H1 (cell line): Measurements from ENCODE around the gene RGS8. TPM values are rescaled to one million over a fixed set of nuclear protein-coding genes. Genes with fewer than 3 reads are reported as not detected.
A peak's percentile ranks its signal among the peaks of the same experiment; 100 is the strongest.

Experiments used
- CTCF ChIA-PET: fragments of 300-600 bp; sonication (Branson Sonifier 250); formaldehyde crosslinking; loops from one replicate; lab custom pipeline; 2021; ENCODE audit not compliant: partially characterized antibody; lab: Charles Lee
- POLR2A ChIA-PET: fragments of 300-600 bp; sonication (Branson Sonifier 250); formaldehyde crosslinking; loops from one replicate; lab custom pipeline; 2021; ENCODE audit warnings: inconsistent platforms; ENCODE audit not compliant: partially characterized antibody; lab: Charles Lee
- DNase-seq, 2 experiments: peaks; one replicate each; pipeline versions ENCODE4 v3.0.0 to v3.0.0-alpha.2; 2010 to 2022; ENCODE audit warnings: low spot score in 2 of 2, low read depth in 1 of 2, mixed read lengths in 1 of 2
- FAIRE-seq: peaks from 2 replicates; lab custom pipeline; 2011; peaks lifted over from hg19 to GRCh38; lab: Jason Lieb, UNC
- H2AFZ ChIP-seq: 2 replicates; pipeline ENCODE4 v1.8.1; 2012; ENCODE audit warnings: low read length, inconsistent platforms
- H2AK5ac ChIP-seq: 2 replicates; pipeline ENCODE4 v1.6.1; 2013; ENCODE audit warnings: low read depth, low read length
- H2BK120ac ChIP-seq: replicated peaks from 2 replicates; pipeline ENCODE3; 2013; ENCODE audit warnings: low read depth, low read length, inconsistent platforms
- H2BK12ac ChIP-seq: 2 replicates; pipeline ENCODE4 v1.6.1; 2013; ENCODE audit warnings: low read depth, low read length
- H2BK15ac ChIP-seq: 2 replicates; pipeline ENCODE4 v1.6.1; 2013; ENCODE audit warnings: low read length
- H2BK20ac ChIP-seq: 2 replicates; pipeline ENCODE4 v1.6.1; 2013; ENCODE audit warnings: low read length
- H2BK5ac ChIP-seq: 2 replicates; pipeline ENCODE4 v1.6.1; 2013; ENCODE audit warnings: low read depth, low read length
- H3K14ac ChIP-seq: 2 replicates; pipeline ENCODE4 v1.6.1; 2013; ENCODE audit warnings: inconsistent platforms; ENCODE audit not compliant: insufficient read length
- H3K18ac ChIP-seq: 2 replicates; pipeline ENCODE4 v1.6.1; 2013; ENCODE audit warnings: low read length; ENCODE audit errors: extremely low read depth
- H3K23ac ChIP-seq: 2 replicates; pipeline ENCODE4 v1.6.1; 2013; ENCODE audit warnings: inconsistent platforms; ENCODE audit not compliant: insufficient read length
- H3K23me2 ChIP-seq: 2 replicates; pipeline ENCODE4 v1.6.1; 2013; ENCODE audit warnings: low read depth, low read length
- H3K27ac ChIP-seq: 2 replicates; pipeline ENCODE4 v1.6.1; 2011; ENCODE audit warnings: low read depth, low read length, inconsistent platforms
- H3K27me3 ChIP-seq, 4 experiments: replicated peaks in 1 of 4; 1 replicate in 1 of 4; 2 replicates in 3 of 4; pipeline versions ENCODE4 v1.6.1 to v1.8.1; 2011 to 2013; ENCODE audit warnings: low read length in 3 of 4, mild to moderate bottlenecking in 3 of 4, inconsistent platforms in 2 of 4, mixed read lengths in 2 of 4, moderate library complexity in 1 of 4; ENCODE audit not compliant: control insufficient read depth in 3 of 4, insufficient read depth in 3 of 4; ENCODE audit errors: extremely low read depth in 1 of 4
- H3K36me3 ChIP-seq, 4 experiments: 2 replicates each; pipeline versions ENCODE4 v1.6.1 to v1.8.1; 2011 to 2013; ENCODE audit warnings: mild to moderate bottlenecking in 4 of 4, low read length in 3 of 4, moderate library complexity in 2 of 4, control low read depth in 1 of 4, inconsistent platforms in 1 of 4; ENCODE audit not compliant: insufficient read depth in 4 of 4, control insufficient read depth in 2 of 4
- H3K4ac ChIP-seq: replicated peaks from 2 replicates; pipeline ENCODE3; 2013; ENCODE audit warnings: low read length, low read depth, mixed read lengths, inconsistent platforms; ENCODE audit not compliant: insufficient read length
- H3K4me1 ChIP-seq, 4 experiments: replicated peaks in 1 of 4; 1 replicate in 1 of 4; 2 replicates in 3 of 4; pipeline versions ENCODE4 v1.6.1 to v1.8.1; 2011 to 2013; ENCODE audit warnings: low read length in 3 of 4, inconsistent platforms in 2 of 4, mixed read lengths in 1 of 4; ENCODE audit not compliant: insufficient read depth in 4 of 4, control insufficient read depth in 3 of 4
- H3K4me2 ChIP-seq, 2 experiments: 2 replicates each; pipeline versions ENCODE4 v1.6.1 to v1.8.1; 2011 to 2013; ENCODE audit warnings: low read depth in 2 of 2, low read length in 2 of 2, control low read depth in 1 of 2, inconsistent platforms in 1 of 2, mild to moderate bottlenecking in 1 of 2; ENCODE audit not compliant: insufficient read depth in 1 of 2
- H3K4me3 ChIP-seq, 4 experiments: fragments of 200-600, 300-600 bp in 1 of 4; sonication (generic), shearing (Covaris generic), sonication (Bioruptor Twin) in 1 of 4; 2 replicates each; pipeline versions ENCODE4 v1.5.1 to v1.8.1; 2011 to 2016; ENCODE audit warnings: low read length in 4 of 4, low read depth in 3 of 4, control low read depth in 2 of 4, inconsistent platforms in 2 of 4, mild to moderate bottlenecking in 2 of 4, mixed read lengths in 1 of 4, moderate library complexity in 1 of 4; ENCODE audit not compliant: insufficient read depth in 2 of 4; ENCODE audit errors: extremely low read depth in 1 of 4
- H3K56ac ChIP-seq: replicated peaks from 2 replicates; pipeline ENCODE3; 2013; ENCODE audit warnings: low read depth, mild to moderate bottlenecking, mixed read lengths, low read length, inconsistent platforms; ENCODE audit not compliant: insufficient read length
- H3K79me1 ChIP-seq: 2 replicates; pipeline ENCODE4 v1.6.1; 2013; ENCODE audit warnings: low read depth, low read length, control low read depth
- H3K79me2 ChIP-seq, 2 experiments: 2 replicates each; pipeline versions ENCODE4 v1.6.1 to v1.8.1; 2012 to 2013; ENCODE audit warnings: low read length in 2 of 2, mild to moderate bottlenecking in 2 of 2, inconsistent platforms in 1 of 2; ENCODE audit not compliant: insufficient read depth in 2 of 2, control insufficient read depth in 1 of 2
- H3K9ac ChIP-seq, 4 experiments: replicated peaks in 1 of 4; 1 replicate in 1 of 4; 2 replicates in 3 of 4; pipeline versions ENCODE4 v1.6.1 to v1.8.1; 2011 to 2013; ENCODE audit warnings: low read depth in 3 of 4, low read length in 3 of 4, control low read depth in 2 of 4, mild to moderate bottlenecking in 2 of 4, moderate library complexity in 2 of 4, inconsistent platforms in 1 of 4; ENCODE audit errors: extremely low read depth in 1 of 4
- H3K9me3 ChIP-seq, 2 experiments: 2 replicates each; pipeline versions ENCODE4 v1.6.1 to v1.8.1; 2012 to 2013; ENCODE audit warnings: mild to moderate bottlenecking in 2 of 2, moderate library complexity in 2 of 2, control low read depth in 1 of 2, inconsistent platforms in 1 of 2, low read depth in 1 of 2, low read length in 1 of 2, mixed read lengths in 1 of 2; ENCODE audit not compliant: insufficient read depth in 2 of 2
- H4K20me1 ChIP-seq, 2 experiments: replicated peaks in 1 of 2; 2 replicates each; pipeline versions ENCODE3 to v1.8.1; 2011 to 2013; ENCODE audit warnings: inconsistent platforms in 2 of 2, low read length in 2 of 2, mild to moderate bottlenecking in 1 of 2; ENCODE audit not compliant: insufficient read depth in 2 of 2, control insufficient read depth in 1 of 2
- H4K5ac ChIP-seq: 2 replicates; pipeline ENCODE4 v1.6.1; 2013; ENCODE audit warnings: low read length, low read depth, mixed read lengths, inconsistent platforms; ENCODE audit not compliant: insufficient read length
- H4K8ac ChIP-seq: 2 replicates; pipeline ENCODE4 v1.8.0; 2013; ENCODE audit warnings: mild to moderate bottlenecking, moderate library complexity, low read length, inconsistent platforms; ENCODE audit not compliant: insufficient read depth; ENCODE audit errors: extremely low read depth
- H4K91ac ChIP-seq: replicated peaks from 2 replicates; pipeline ENCODE3; 2013; ENCODE audit warnings: low read length, mixed read lengths, inconsistent platforms; ENCODE audit not compliant: insufficient read length
- ASH2L ChIP-seq: fragments of 200-600, 300-600 bp; sonication (generic); IDR thresholded peaks from one replicate; pipeline ENCODE4 v1.7.1; 2017; ENCODE audit warnings: low read length
- EZH2 ChIP-seq: fragments of 200-600 bp; sonication (generic); IDR thresholded peaks from 2 replicates; pipeline ENCODE4 v1.7.1; 2012; ENCODE audit warnings: low read depth, mild to moderate bottlenecking, moderate library complexity, low read length, inconsistent platforms; ENCODE audit not compliant: severe bottlenecking
- WGBS, 2 experiments: shearing (Covaris generic) in 1 of 2; methylation state at CpG; one replicate each; pipeline versions ENCODE4 v1.1.6 to v1.1.7; 2013 to 2015; ENCODE audit warnings: low lambda C conversion rate in 2 of 2, mixed read lengths in 2 of 2, inconsistent platforms in 1 of 2, low coverage in 1 of 2, missing lambda C conversion rate in 1 of 2; ENCODE audit not compliant: insufficient replicate concordance in 2 of 2, insufficient coverage in 1 of 2, insufficient read length in 1 of 2; ENCODE audit errors: extremely low coverage in 1 of 2, missing lambda C conversion rate in 1 of 2; 5-methylcytosine and 5-hydroxymethylcytosine counted together
- long read RNA-seq, 2 experiments: library from RNA in 1 of 2; library from capped mRNA in 1 of 2; stranded (forward); transcript quantifications; one replicate each; pipeline ENCODE4 v2.0.0, GENCODE V29; 2021; ENCODE audit warnings: inconsistent platforms in 1 of 2
- polyA minus RNA-seq, 3 experiments: library from RNA; depleted of rRNA, polyadenylated mRNA; stranded (reverse); fragments of >200 nt; gene quantifications; 1 replicate in 2 of 3; 2 replicates in 1 of 3; pipeline ENCODE4 v1.2.3, GENCODE V29; 2011
- polyA plus RNA-seq, 7 experiments: library from polyadenylated mRNA; depleted of rRNA in 3 of 7; stranded (reverse) in 5 of 7; unstranded in 2 of 7; fragments of >200 nt in 5 of 7; fragments of 200-250 nt in 2 of 7; gene quantifications; 1 replicate in 5 of 7; 2 replicates in 1 of 7; 4 replicates in 1 of 7; pipeline versions ENCODE4 v1.2.1 to v1.2.3, GENCODE V29; 2011 to 2013; ENCODE audit warnings: missing spikeins in 2 of 7, mixed read lengths in 2 of 7
- total RNA-seq: library from RNA; stranded (reverse); fragmentation: NEBNext Ultra II Directional; extraction: Animal tissue kit (Norgen Biotek cat#: 25700); gene quantifications from 2 replicates; pipeline ENCODE4 v1.2.1, GENCODE V29; 2021

RGS8 gene
- total RNA-seq (0.13 and 0.29 TPM in 2 replicates), polyA plus RNA-seq (2011; rRNA removed) (0.16 and 0.23 TPM in 2 replicates), polyA minus RNA-seq (2011; rRNA and poly(A)+ RNA removed) (0.79 and 0.88 TPM in 2 replicates)
- polyA plus RNA-seq (2011; cell fraction: cytosol; rRNA removed), result 0.18 TPM
- polyA plus RNA-seq (2011; cell fraction: nucleus; rRNA removed), result 0.11 TPM
- polyA plus RNA-seq (2012, experiment 1 of 2), result 0.10 to 0.42 TPM (median 0.17 TPM) in 4 replicates
- polyA plus RNA-seq (2012, experiment 2 of 2), result 0.04 TPM
- 0.06 TPM for polyA plus RNA-seq (2013, experiment 1 of 2)
- polyA plus RNA-seq (2013, experiment 2 of 2), result 0.04 TPM
- polyA minus RNA-seq (2011; cell fraction: cytosol; rRNA and poly(A)+ RNA removed), result 0.37 TPM
- 0.60 TPM for polyA minus RNA-seq (2011; cell fraction: nucleus; rRNA and poly(A)+ RNA removed)
- long read RNA-seq, experiment 1, result 0 reads
- long read RNA-seq, experiment 2, result 0 reads

- Histone ChIP-seq H2AK5ac (no peak within 1 kb of the TSS), H2BK120ac (no peak within 1 kb of the TSS), H2BK20ac (no peak within 1 kb of the TSS), H2BK15ac (peak within 1 kb of the TSS; percentile 90; the same call in 1 of the 2 replicates), H4K8ac (peak within 1 kb of the TSS; percentile 41; the same call in 1 of the 2 replicates), H3K23ac (no peak within 1 kb of the TSS), H3K4me3 (peak within 1 kb of the TSS in 1 of 4 experiments; percentile 45; a peak in 2 of 8 replicates), H3K79me1 (no peaks in the 10 kb centered on the region), H3K4ac (no peak within 1 kb of the TSS), H2AFZ (peak within 1 kb of the TSS; percentile 37; the same call in 1 of the 2 replicates), H3K14ac (no peak within 1 kb of the TSS), H4K20me1 (no peaks in the 10 kb centered on the region), H3K18ac (no peak within 1 kb of the TSS), H3K56ac (no peak within 1 kb of the TSS), H3K27me3 (peaks cover 0 to 19% (median 8%) of the 10 kb centered on the region in 4 experiments; a peak in 4 of 7 replicates), H2BK12ac (no peak within 1 kb of the TSS), H3K9ac (no peak within 1 kb of the TSS), H2BK5ac (no peak within 1 kb of the TSS), H3K27ac (no peak within 1 kb of the TSS), H3K9me3 (no peaks in the 10 kb centered on the region), H4K91ac (no peak within 1 kb of the TSS), H3K4me1 (peaks cover 0 to 12% (median 4%) of the 10 kb centered on the region in 4 experiments; a peak in 6 of 7 replicates), H3K79me2 (no peaks in the 10 kb centered on the region), H4K5ac (no peak within 1 kb of the TSS), H3K4me2 (peak within 1 kb of the TSS; percentile 37 to 58), H3K23me2 (peaks cover 2% of the 10 kb centered on the region; the same call in 1 of the 2 replicates), H3K36me3 (no peaks in the 10 kb centered on the region; a peak in 1 of 8 replicates)
- DNase-seq, result no peak
- FAIRE-seq, result no peak
- TF ChIP-seq EZH2, result peak; percentile 34
- TF ChIP-seq ASH2L, result no peak
- WGBS, 2 experiments, result 32% methylated on average over 19 of the region's 19 CpGs; no CpG with 5 or more reads in 1 of the 2 experiments
- ChIA-PET CTCF (interaction anchor here (1.1 to 2.2 kb wide), 7 partner anchors 15 to 100 kb away, joined by 3 to 8 read pairs (median 3); no protein-coding TSS in a partner anchor), POLR2A (interaction anchor here (1.2 to 1.4 kb wide), 3 partner anchors 21 to 69 kb away, joined by 3 to 6 read pairs (median 3); no protein-coding TSS in a partner anchor)
These were observed at the start of gene RGS8 for GRCh38 chr1:182684116-182684828. Gene RGS8 (minus strand): TSS chr1:182684587. CDS start chr1:182669649, 14,938 bp downstream.
